Measurements from ENCODE around the gene TUBA4A. TPM values are rescaled to one million over a fixed set of nuclear protein-coding genes. Genes with fewer than 3 reads are reported as not detected.

TUBA4A gene
- 10 to 100 TPM; 25.6 to 25.9 TPM for total RNA-seq
- long read RNA-seq, donor 1, partial matches to known transcripts: 0 of 4 reads
- long read RNA-seq, donor 1, other reads (novel, unspliced or antisense): 2 of 4 reads
- long read RNA-seq, donor 2, transcript TUBA4A-201 (4 exons, 2,162 nt): major isoform, 49 of 68 reads
- long read RNA-seq, donor 2, partial matches to known transcripts: 11 of 68 reads
- long read RNA-seq, donor 2, other reads (novel, unspliced or antisense): 4 of 68 reads

- intact Hi-C loops (cut with DNase I): no loop called here
- peak; percentile 95 for DNase-seq (ENCODE audit: low spot score)
These were observed at the start of gene TUBA4A for GRCh38 chr2:219253753-219254589. TSS of gene TUBA4A (minus strand) at chr2:219253918. CDS start at chr2:219253858, 60 bp downstream.

DNA sequence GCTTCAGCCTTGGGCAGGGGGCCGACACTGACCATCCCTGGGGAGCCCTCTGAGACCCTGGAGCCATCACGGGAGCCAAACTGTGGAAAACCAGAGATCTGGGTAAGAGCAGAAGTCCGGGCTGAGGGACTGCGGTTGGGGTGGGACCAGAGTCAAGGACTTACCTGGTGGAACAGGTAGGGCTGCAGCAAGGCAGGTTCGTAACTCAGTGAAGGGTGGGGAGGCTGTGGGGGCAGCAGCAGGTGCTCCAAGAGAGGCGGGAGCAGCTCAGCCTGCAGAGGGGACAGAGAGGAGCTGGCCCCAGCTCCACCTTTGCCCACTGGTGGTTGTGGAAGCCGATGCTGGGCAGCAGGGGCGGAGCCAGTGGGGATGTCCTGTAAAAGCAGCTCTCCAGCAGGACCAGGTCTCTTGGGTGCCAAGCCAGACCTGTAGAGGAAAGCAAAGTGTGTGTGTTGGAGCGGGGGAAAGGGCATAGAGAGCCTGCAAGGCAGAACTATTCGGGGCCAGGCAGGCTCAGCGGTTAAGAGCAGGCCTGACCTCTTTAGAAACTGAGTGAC lies 48.8 kb upstream of the TUBA4A start:
- DNase-seq (ENCODE audit: low spot score): peak; percentile 47
- intact Hi-C loops (cut with DNase I): no loop called here

DNA sequence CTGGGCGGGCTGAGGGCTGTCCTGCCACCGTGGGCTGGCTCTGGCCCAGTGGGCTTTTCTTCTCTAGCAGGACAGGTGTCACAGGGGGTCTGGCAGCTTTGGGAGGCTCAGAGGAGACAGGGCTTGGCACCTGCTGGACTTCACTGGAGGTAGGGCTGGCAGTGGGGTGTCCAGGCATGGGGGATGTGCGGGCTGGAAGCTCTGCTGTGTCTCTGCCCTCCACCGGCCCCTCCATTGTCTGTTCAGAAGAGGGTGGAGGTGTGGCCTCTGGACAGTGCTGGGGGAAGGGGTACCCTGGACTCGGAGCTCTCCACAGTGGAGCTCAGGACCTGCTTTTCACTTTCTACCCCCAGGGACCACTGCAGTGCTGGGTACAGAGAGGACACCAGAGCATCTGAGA lies 46.3 kb upstream of the TUBA4A start:
- intact Hi-C loops (cut with DNase I): no loop called here
- peak; percentile 73 for DNase-seq (ENCODE audit: low spot score)

DNA sequence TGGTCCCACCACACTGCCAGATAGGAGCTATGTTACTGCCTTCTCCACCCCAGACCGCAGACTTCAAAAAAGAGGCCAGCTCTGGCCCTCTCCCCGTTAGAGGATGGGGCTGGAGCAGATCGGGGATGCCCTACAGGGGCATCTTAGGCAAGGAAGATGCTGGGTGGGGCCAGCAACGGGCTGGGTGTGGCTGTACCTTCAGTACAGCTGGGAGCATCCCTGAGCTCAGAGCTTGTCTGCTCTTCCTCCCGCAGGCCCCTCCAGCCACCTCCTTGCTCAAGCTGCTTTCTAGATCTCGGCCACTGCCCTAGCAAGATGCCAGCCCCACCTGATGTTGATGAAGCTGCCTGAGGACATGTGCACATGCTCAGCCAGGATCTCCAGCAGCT lies 45.6 kb upstream of the TUBA4A start:
- intact Hi-C loops (cut with DNase I): loop anchor here (5.0 kb wide), 1 partner anchor 137 kb away; the partner anchor contains the start of gene NHEJ1 (in 2 of the 2)
- DNase-seq (ENCODE audit: low spot score): peak; percentile 59

DNA sequence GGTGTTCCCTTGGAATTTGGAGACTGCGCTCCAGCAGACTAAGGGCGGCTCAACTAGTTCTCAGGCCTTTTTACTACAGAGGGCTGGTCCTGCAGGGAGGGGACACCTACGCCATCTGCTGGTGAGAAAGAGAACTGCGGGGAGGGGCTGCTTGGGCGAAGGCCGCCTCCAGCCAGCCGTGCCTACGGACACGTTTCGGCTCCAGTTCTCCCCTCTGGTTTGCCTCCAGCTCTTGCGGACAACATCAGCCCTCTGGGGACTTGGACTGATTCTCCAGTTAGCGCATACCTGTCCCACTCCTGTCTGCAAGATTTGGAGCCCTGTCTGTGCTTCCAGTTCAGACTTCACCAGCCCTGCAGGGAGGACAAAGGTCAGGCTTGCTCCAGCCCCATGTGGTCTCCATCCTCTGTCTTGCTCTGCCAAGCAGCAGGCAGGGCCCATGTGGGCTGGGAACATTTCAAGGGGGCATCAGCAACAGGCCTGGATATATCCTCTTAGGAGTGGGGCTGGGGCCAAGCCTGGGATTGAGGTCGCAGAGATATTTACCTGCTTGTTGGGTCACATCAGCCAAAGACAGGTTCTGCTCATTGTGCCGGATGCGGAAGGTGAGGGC lies 45.1 kb upstream of the TUBA4A start:
- intact Hi-C loops (cut with DNase I): loop anchor here (5.0 kb wide), 1 partner anchor 137 kb away; the partner anchor contains the start of gene NHEJ1 (in 2 of the 2)
- DNase-seq (ENCODE audit: low spot score): peak; percentile 92

- no peak for DNase-seq (ENCODE audit: low spot score)
- intact Hi-C loops (cut with DNase I): loop anchor here (5.0 kb wide), 1 partner anchor 136 kb away; the partner anchor contains the start of gene NHEJ1 (in 2 of the 2)
These were observed 44.2 kb upstream of the TUBA4A start for GRCh38 chr2:219297766-219298456.

- intact Hi-C loops (cut with DNase I): loop anchor here (5.0 kb wide), 1 partner anchor 135 kb away; the partner anchor contains the start of gene NHEJ1 (in 2 of the 2)
These were observed 43.1 kb upstream of the TUBA4A start for GRCh38 chr2:219296631-219297391.

DNA sequence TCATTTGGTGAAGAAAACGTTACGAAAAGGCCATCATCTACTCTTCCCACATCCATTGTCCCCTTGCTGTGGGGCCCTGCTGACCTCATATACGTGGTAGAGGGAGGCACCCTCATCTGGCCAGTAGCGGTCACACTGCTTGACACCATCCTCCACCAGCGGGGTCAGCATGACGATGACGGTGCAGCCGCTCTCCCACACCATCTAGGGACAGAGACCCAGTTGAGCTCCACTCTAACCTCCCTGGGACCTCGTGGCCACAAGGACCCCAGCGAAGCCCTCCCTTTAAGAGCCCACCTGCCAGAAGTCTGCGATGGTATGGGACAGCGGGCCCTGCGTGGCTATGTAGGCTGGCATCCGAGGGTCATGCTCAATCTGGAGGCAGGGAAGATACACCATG lies 42.4 kb upstream of the TUBA4A start:
- peak; percentile 77 for DNase-seq (ENCODE audit: low spot score)
- intact Hi-C loops (cut with DNase I): loop anchor here (5.0 kb wide), 1 partner anchor 134 kb away; the partner anchor contains the start of gene NHEJ1 (in 2 of the 2)

More at GRCh38 chr2:219296631-219297391, 43.1 kb upstream of the TUBA4A start:
- DNase-seq (ENCODE audit: low spot score): peak; percentile 70

DNA sequence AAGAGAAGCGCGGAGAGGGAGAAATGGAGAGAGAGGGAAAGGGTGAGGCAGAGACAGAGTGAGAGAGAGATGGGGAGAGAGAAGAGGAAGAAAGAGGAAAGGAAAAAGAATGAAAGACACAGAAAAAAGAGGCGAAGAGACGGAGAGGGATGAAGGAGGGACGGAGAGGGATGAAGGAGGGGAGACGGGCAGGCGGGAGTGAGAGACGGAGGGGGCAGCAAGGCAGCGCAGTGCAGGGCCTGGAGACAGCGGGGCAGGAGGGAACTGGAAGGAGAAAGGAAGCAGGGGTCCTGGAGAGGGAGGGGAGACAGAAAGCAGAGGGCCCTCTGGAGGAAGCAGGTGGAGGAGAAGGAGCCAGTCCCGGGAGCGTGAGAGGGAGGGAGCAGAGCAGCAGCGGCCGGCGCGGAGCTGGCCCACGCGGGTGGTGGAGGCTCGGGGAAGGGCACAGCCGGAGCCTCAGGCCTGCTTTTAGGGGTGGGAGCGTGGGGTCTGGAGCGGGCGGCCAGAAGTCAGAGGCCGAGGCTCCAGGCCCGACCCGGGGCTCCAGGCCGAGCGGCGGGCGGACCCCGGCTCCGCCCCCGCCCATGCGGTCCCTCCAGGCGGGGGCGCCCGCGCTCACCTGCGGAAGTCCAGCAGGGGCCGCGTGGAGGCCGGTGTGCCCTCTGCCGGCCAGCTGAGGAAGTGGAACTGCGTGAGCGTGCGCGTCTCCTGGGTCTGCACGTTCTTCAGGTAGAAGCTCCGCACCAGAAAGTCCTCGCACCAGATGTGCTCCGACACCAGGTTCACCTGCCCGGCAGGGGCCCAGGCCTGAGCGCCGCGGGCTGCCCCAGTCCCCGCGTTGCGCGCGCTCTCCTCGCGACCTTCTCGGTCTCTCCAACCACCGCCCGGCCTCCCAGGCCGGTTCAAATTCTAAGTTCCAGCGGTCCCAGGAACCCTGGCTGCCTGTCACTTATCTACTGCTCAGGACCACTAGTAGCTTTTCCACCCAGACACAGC lies 40.9 kb upstream of the TUBA4A start:
- peak; percentile 96 for DNase-seq (ENCODE audit: low spot score)
- intact Hi-C loops (cut with DNase I): loop anchor here (2.0 to 5.0 kb wide), 2 partner anchors 16 to 132 kb away; partner anchors contain the start of genes NHEJ1 (in 2 of the 2) and DNAJB2 (in 1 of the 2)

GRCh38 chr2:219293736-219294231 lies 40.1 kb upstream of the TUBA4A start:
- intact Hi-C loops (cut with DNase I): loop anchor here in 1 of 2 donors (2.0 kb wide), 1 partner anchor 15 kb away; the partner anchor contains the start of gene DNAJB2
- DNase-seq (ENCODE audit: low spot score): peak; percentile 71

DNA sequence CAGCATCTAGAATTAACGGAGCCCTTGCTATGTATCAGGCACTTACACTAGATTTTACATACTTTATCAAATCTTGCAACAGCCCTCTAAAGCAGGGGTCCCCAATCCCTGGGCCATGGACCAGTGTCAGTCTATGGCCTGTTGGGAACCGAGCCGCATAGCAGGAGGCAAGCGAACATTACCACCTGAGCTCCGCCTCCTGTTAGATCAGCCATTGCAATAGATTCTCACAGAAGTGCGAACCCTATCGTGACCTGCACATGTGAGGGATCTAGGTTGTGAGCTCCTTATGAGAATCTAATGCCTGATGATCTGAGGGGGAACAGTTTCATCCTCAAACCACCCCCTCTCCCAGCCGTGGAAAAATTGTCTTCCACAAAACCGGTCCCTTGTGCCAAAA lies 38.9 kb upstream of the TUBA4A start:
- peak; percentile 68 for DNase-seq (ENCODE audit: low spot score)
- intact Hi-C loops (cut with DNase I): no loop called here

GRCh38 chr2:219291910-219292490 lies 38.3 kb upstream of the TUBA4A start:
- DNase-seq (ENCODE audit: low spot score): peak; percentile 55
- intact Hi-C loops (cut with DNase I): no loop called here

DNA sequence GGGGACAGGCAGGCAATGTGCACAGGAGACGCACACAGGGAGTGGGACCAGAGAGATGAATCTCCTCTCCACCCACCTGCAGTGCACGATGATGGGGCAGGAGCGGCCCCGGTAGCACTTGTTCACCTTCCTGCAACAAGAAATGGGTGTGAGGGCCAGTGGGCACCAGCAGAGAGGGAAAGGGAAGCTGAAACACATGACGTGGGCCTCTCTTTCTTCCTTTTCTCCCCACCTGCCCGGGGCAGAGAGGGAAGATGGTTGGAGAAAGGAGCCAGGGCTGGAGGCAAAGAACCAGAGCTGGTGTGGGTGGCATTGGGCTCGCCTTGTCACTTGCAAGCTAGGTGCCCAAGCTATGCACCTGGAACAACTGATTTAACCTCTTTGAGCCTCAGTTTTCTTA lies 37.7 kb upstream of the TUBA4A start:
- intact Hi-C loops (cut with DNase I): no loop called here
- DNase-seq (ENCODE audit: low spot score): peak; percentile 72

DNA sequence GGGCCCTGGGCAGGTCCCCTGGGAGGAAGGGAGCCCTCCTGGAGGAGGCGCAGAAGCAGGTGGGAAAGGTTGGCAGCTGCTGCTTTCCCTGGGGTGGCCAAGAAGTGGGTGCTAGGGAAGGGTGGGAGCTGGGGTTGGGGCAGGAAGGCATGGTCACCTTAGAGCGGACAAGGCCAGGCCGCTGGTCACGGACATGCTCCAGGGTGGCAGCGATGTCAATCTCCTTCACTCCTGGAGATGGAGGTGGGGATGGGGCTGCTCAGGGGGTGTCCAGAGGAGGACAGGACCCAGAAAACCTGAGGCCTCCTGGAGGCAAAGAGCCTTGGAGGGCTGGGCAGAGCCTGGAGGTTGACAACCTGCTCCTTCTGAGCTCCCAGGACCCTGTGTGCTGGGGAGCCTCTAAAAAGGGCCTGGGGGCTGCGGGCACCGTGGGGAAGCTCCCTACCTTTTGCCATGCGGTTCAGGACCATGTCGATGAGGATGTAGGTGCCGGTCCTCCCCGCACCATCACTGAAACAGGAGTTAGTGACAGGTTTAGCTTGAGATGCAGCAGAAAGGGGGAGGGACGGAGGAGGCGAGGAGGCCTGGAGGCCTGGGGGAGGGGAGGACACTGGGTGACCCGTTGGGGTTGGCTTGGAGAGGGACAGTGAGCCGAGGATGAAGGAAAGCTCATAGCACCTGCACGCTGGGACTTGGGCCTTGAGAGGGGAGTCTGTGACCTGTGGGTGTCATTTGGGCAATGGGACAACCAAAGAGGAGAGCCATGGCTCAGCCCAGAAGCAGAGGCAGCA lies 36.9 kb upstream of the TUBA4A start:
- intact Hi-C loops (cut with DNase I): no loop called here
- peak; percentile 64 for DNase-seq (ENCODE audit: low spot score)

DNA sequence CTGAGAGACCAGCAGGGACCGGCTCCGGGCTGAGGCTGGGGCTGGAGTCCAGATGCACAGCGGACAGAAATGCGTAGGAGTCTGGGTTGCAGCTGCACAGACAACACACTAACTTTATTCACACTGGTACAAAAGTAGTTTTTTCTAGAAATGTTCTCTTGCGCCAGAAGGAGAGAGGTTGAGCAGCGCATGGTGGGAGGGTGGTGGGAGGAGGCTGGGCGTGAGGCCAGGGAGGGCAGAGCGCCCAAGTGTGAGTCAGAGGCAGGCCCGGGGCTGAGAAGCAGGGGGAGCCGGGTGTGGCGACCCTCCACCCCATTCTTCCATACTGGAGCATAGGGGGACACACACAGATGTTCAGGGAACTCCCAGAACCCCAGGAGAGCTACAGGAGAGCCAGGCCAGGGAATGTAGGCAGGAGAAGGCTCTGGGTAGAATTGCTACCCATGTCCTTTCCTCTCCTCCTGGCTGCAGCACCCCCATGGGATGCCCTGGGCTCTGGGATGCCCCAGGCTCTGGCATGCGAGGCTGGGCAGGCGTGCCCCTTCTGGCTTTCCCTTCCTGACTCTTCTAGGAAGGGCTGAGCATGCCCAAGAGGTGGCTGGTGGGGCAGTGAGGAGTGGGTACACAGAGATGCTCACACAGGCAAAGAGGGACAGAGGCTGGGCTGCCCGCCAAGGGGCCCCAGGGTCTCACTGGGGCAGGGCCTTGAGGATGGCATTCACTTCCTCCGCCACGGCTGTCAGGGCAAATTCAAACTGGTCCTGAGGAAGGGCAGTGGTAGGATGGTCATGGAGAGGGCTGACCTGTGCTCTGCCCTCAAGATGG lies 36.0 kb upstream of the TUBA4A start:
- DNase-seq (ENCODE audit: low spot score): peak; percentile 93
- intact Hi-C loops (cut with DNase I): no loop called here

Measured in posterior vena cava (tissue), 2 donors.